Measurements from ENCODE around the gene SHISAL2A. TPM values are rescaled to one million over a fixed set of nuclear protein-coding genes. Genes with fewer than 3 reads are reported as not detected.

SHISAL2A gene
- total RNA-seq, 2 experiments from 2014 or later = 25.9 to 28.4 TPM

DNA sequence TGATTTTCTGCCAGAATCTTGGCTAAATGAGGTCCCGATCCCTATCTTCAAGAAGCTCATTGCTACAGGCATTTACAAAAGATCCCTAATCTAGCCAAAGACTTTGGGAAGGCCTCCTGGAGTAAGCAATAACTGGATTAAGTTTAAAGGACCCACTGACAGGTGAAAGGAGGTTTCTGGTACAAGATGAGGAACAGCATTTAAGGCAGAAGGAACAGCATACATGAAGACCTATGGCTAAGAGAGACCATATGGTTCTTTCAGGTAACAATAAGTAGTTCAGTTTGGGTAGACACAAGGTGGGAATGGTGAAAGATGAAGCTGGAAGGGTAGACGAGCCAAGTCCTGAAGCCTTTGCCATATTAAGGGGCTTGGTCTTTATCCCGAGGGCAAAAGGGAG, 27.8 kb downstream of the SHISAL2A start:
- no peaks in the 10 kb centered on the region for H3K27me3 ChIP-seq (ENCODE audit: control insufficient read depth in 1 of 2, insufficient read depth in 2 of 2, low read length in 2 of 2)
- intact Hi-C loops (cut with DNase I, micrococcal nuclease) = loop anchor here in 1 of 2 experiments (10.0 kb wide), 1 partner anchor 56 kb away; the partner anchor contains the start of gene GPX7
- Mint-ChIP-seq H3K4me1 (ENCODE audit: low read depth) (peaks cover 15% of the 10 kb centered on the region), H3K36me3 (ENCODE audit: low read depth) (peaks cover 48% of the 10 kb centered on the region), H3K4me3 (no peak overlapping the region), H3K27me3 (no peaks in the 10 kb centered on the region), H3K9me3 (no peaks in the 10 kb centered on the region), H3K27ac (peak overlapping the region; percentile 56)
- ChIA-PET POLR2A (interaction anchor here (1.3 kb wide), 1 partner anchor 108 kb away, joined by 4 read pairs; the partner anchor contains the start of gene TUT4), CTCF (no interaction called here)
- no peak for DNase-seq
- TF ChIP-seq, protein P1, sequence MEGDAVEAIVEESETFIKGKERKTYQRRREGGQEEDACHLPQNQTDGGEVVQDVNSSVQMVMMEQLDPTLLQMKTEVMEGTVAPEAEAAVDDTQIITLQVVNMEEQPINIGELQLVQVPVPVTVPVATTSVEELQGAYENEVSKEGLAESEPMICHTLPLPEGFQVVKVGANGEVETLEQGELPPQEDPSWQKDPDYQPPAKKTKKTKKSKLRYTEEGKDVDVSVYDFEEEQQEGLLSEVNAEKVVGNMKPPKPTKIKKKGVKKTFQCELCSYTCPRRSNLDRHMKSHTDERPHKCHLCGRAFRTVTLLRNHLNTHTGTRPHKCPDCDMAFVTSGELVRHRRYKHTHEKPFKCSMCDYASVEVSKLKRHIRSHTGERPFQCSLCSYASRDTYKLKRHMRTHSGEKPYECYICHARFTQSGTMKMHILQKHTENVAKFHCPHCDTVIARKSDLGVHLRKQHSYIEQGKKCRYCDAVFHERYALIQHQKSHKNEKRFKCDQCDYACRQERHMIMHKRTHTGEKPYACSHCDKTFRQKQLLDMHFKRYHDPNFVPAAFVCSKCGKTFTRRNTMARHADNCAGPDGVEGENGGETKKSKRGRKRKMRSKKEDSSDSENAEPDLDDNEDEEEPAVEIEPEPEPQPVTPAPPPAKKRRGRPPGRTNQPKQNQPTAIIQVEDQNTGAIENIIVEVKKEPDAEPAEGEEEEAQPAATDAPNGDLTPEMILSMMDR (IDR thresholded peaks at IDR 0.05) = no peak
- H3K4me1 ChIP-seq (ENCODE audit: insufficient read depth, low read length) = peaks cover 4% of the 10 kb centered on the region
- no peak for ATAC-seq (ENCODE audit: poor library complexity)
- H3K4me3 ChIP-seq (ENCODE audit: low read length) = no peak overlapping the region
- H3K36me3 ChIP-seq (ENCODE audit: insufficient read depth, low read length) = peaks cover 33% of the 10 kb centered on the region
- H3K27ac ChIP-seq (ENCODE audit: low read depth in 1 of 2, low read length in 2 of 2) = no peak overlapping the region
- H3K9me3 ChIP-seq (ENCODE audit: control insufficient read depth in 1 of 2, insufficient read depth in 1 of 2, low read length in 2 of 2) = no peaks in the 10 kb centered on the region

DNA sequence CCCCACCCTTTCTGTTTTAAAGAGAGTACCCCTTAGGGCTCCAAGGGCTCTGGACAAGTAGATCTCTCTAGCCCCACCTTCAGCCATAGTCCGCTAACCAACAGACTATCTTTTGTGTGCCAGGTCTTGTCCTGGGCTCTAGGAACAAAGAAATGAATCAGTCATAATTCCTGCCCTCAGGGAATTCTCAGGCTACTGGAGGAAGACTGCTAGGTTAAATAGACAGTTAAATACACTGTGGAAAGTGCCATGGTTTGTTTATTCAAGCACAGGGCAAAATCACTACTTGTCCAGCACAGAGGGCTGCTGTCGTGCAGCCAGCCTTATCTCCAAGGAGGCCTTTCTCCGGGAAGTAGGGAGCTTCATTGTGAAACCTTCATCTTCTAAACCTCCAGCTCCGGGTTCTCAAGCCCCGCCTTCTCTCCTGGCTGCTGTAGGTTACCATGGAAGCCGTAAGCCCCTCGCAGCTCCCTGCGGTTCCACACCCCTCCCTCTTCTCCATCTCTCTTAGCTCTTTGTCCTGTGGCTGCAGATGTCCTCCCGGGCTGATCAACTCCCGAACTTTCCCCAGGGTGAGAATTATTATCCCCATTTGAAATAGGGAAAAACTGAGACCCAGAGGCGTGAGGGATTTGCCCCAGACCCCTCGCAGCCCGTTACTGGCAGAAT, 29.8 kb downstream of the SHISAL2A start:
- H3K36me3 ChIP-seq (ENCODE audit: insufficient read depth, low read length) = peaks cover 21% of the 10 kb centered on the region
- Mint-ChIP-seq H3K4me1 (ENCODE audit: low read depth) (peaks cover 4% of the 10 kb centered on the region), H3K27ac (peak overlapping the region; percentile 48), H3K9me3 (no peaks in the 10 kb centered on the region), H3K27me3 (no peaks in the 10 kb centered on the region), H3K4me3 (no peak overlapping the region), H3K36me3 (ENCODE audit: low read depth) (peaks cover 44% of the 10 kb centered on the region)
- ATAC-seq (ENCODE audit: poor library complexity) (no peak), DNase-seq (no peak)
- no peaks in the 10 kb centered on the region for H3K27me3 ChIP-seq (ENCODE audit: control insufficient read depth in 1 of 2, insufficient read depth in 2 of 2, low read length in 2 of 2)
- TF ChIP-seq, protein P1 (IDR thresholded peaks at IDR 0.05) = no peak
- no peaks in the 10 kb centered on the region for H3K9me3 ChIP-seq (ENCODE audit: control insufficient read depth in 1 of 2, insufficient read depth in 1 of 2, low read length in 2 of 2)
- ChIA-PET CTCF (no interaction called here), POLR2A (interaction anchor here (0.7 kb wide), 1 partner anchor 863 kb away, joined by 3 read pairs; no protein-coding TSS in a partner anchor)
- no peak overlapping the region for H3K27ac ChIP-seq (ENCODE audit: low read depth in 1 of 2, low read length in 2 of 2)
- intact Hi-C loops (cut with DNase I, micrococcal nuclease) = loop anchor here in 1 of 2 experiments (10.0 kb wide), 1 partner anchor 58 kb away; the partner anchor contains the start of gene GPX7
- no peak overlapping the region for H3K4me3 ChIP-seq (ENCODE audit: low read length)
- peaks cover 4% of the 10 kb centered on the region for H3K4me1 ChIP-seq (ENCODE audit: insufficient read depth, low read length)

DNA sequence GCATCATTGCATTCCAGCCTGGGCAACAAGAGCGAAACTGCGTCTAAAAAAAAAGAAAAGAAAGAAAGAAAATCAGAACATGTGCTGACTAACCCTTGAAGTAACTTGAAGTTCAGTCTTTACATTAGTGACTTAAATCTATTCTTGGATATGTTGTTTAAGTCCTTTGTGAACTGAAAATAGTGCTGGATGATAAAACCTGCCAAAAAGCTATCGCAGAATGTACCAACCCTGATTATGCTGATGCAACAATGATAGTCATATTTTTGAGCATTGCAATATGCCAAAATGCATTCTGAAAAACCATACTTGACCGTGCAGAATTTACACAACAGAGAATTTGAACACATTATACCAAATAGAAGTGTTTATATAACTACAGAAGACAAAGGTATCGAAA, 30.7 kb downstream of the SHISAL2A start:
- no peak overlapping the region for H3K4me3 ChIP-seq (ENCODE audit: low read length)
- Mint-ChIP-seq H3K36me3 (ENCODE audit: low read depth) (peaks cover 53% of the 10 kb centered on the region), H3K9me3 (no peaks in the 10 kb centered on the region), H3K4me1 (ENCODE audit: low read depth) (peaks cover 4% of the 10 kb centered on the region), H3K27me3 (no peaks in the 10 kb centered on the region), H3K27ac (no peak overlapping the region), H3K4me3 (no peak overlapping the region)
- H3K36me3 ChIP-seq (ENCODE audit: insufficient read depth, low read length) = peaks cover 30% of the 10 kb centered on the region
- no peak for DNase-seq
- ChIA-PET POLR2A (no interaction called here), CTCF (no interaction called here)
- ATAC-seq (ENCODE audit: poor library complexity) = no peak
- H3K4me1 ChIP-seq (ENCODE audit: insufficient read depth, low read length) = peaks cover 4% of the 10 kb centered on the region
- no peak overlapping the region for H3K27ac ChIP-seq (ENCODE audit: low read depth in 1 of 2, low read length in 2 of 2)
- intact Hi-C loops (cut with DNase I, micrococcal nuclease) = loop anchor here in 1 of 2 experiments (10.0 kb wide), 1 partner anchor 59 kb away; the partner anchor contains the start of gene GPX7
- no peaks in the 10 kb centered on the region for H3K27me3 ChIP-seq (ENCODE audit: control insufficient read depth in 1 of 2, insufficient read depth in 2 of 2, low read length in 2 of 2)
- TF ChIP-seq, protein P1 (IDR thresholded peaks at IDR 0.05) = no peak
- H3K9me3 ChIP-seq (ENCODE audit: control insufficient read depth in 1 of 2, insufficient read depth in 1 of 2, low read length in 2 of 2) = no peaks in the 10 kb centered on the region
